ENCODE measurements around the gene SLC51B.
"Not testable (repeated sequence)": the region's sequence is repeated elsewhere in the genome, so short reads cannot be mapped to it uniquely, and the experiment has no call there.

Gene SLC51B

DNA sequence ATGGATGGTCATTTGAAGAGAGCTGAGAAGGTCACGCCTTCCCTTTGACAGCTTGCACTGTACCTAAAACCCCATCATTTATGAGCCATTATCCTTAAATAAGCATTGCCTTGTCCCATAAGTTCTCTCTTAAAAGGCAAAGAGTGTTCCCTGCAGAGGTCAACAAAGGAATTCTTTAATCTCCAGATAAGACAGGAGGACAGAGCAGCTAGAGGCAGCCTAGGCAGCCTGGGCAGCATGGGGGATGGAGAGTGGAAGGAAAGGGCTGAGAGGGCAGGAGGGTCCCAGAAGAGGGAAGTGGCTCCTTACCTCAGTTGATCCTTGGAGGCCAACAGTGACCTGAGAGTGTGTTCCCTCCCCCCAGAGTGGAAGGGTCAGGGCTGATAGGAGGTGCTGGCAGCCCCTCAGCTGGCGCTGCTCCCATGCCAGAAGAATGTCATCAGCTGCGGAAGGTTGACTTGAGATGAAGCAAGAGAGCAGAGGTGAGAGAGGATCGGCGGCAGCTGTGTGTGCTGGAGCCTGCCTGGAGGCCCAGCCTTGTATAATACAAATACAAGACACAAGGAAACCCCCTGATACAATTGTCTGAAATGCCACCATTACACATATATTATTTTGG lies 44.1 kb downstream of the SLC51B start:
- no peak overlapping the region for H3K27ac ChIP-seq (ENCODE audit: insufficient read depth, low read depth, low read length, poor library complexity, severe bottlenecking)
- no peak overlapping the region for H3K4me3 ChIP-seq (ENCODE audit: insufficient read depth, low read depth, low read length)
- peaks cover 25% of the 10 kb centered on the region for H3K27me3 ChIP-seq (ENCODE audit: control insufficient read depth, insufficient read depth, low read length, poor library complexity, severe bottlenecking)
- H3K4me1 ChIP-seq (ENCODE audit: control insufficient read depth, insufficient read depth, low read length), result peaks cover 38% of the 10 kb centered on the region
- no peaks in the 10 kb centered on the region for H3K36me3 ChIP-seq (ENCODE audit: control insufficient read depth, insufficient read depth, low read length)
- 74 to 82% methylated on average over 5 of the region's 5 CpGs for WGBS, 2 experiments
- no peaks in the 10 kb centered on the region for H3K9me3 ChIP-seq (ENCODE audit: control insufficient read depth, low read length)

- 87 to 90% methylated on average over 12 of the region's 12 CpGs for WGBS, 2 experiments
- Histone ChIP-seq H3K4me1 (ENCODE audit: control insufficient read depth, insufficient read depth, low read length) (peaks cover 22% of the 10 kb centered on the region), H3K9me3 (ENCODE audit: control insufficient read depth, low read length) (no peaks in the 10 kb centered on the region), H3K27ac (ENCODE audit: insufficient read depth, low read depth, low read length, poor library complexity, severe bottlenecking) (no peak overlapping the region), H3K4me3 (ENCODE audit: insufficient read depth, low read depth, low read length) (no peak overlapping the region), H3K27me3 (ENCODE audit: control insufficient read depth, insufficient read depth, low read length, poor library complexity, severe bottlenecking) (peaks cover under 1% of the 10 kb centered on the region), H3K36me3 (ENCODE audit: control insufficient read depth, insufficient read depth, low read length) (no peaks in the 10 kb centered on the region)
These were observed 47.0 kb downstream of the SLC51B start for GRCh38 chr15:65091946-65092770.

DNA sequence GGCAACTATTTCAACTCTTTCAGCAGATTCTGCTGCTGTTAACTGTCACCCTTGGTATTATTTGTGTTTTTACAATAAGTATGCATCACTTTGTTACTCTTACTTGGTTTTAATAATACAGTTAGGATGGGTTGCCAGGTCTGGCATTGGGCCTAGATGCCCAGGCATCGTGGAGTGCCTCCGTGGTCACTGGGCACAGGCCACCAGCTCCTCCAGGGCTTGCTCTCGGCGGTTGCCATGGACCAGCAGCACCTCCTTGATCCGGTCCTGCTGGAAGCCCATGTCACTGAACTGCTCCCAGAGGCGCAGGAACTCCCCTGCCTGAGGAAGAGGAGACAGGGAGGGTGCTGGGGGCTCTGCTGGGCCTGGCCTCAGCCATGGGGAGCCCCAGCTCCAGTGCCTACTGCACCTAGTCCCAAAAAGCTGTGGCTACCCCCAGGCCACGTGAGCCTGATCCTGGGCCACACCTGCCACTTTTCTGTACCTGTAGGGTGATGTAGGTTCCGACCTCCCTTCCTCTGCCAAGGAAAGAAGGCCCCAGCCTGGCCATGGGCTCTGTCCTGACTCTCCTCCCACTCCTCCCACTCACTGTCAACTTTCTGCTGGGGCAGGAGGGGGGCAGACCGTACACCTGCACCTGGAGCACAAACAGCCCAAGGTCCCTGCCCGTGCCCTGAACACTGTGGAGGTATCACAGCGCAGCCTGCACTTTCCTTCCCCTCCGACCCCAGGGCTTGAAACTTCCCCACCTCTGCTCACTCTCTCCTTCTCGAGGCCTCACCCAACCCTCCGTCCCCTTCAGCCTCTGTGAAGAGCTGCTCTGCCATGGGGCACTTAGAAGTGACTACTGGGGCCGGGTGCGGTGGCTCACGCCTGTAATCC lies 48.0 kb downstream of the SLC51B start:
- H3K36me3 ChIP-seq (ENCODE audit: control insufficient read depth, insufficient read depth, low read length), result no peaks in the 10 kb centered on the region
- H3K27ac ChIP-seq (ENCODE audit: insufficient read depth, low read depth, low read length, poor library complexity, severe bottlenecking), result no peak overlapping the region
- no peak overlapping the region for H3K4me3 ChIP-seq (ENCODE audit: insufficient read depth, low read depth, low read length)
- peaks cover 13% of the 10 kb centered on the region for H3K4me1 ChIP-seq (ENCODE audit: control insufficient read depth, insufficient read depth, low read length)
- WGBS, 2 experiments, result 93% methylated on average over 17 of the region's 17 CpGs
- no peaks in the 10 kb centered on the region for H3K27me3 ChIP-seq (ENCODE audit: control insufficient read depth, insufficient read depth, low read length, poor library complexity, severe bottlenecking)
- H3K9me3 ChIP-seq (ENCODE audit: control insufficient read depth, low read length), result no peaks in the 10 kb centered on the region

GRCh38 chr15:65093793-65094170 lies 48.6 kb downstream of the SLC51B start:
- not testable (repeated sequence) for H3K36me3 ChIP-seq (ENCODE audit: control insufficient read depth, insufficient read depth, low read length); H3K4me3 ChIP-seq (ENCODE audit: insufficient read depth, low read depth, low read length); H3K4me1 ChIP-seq (ENCODE audit: control insufficient read depth, insufficient read depth, low read length); H3K27ac ChIP-seq (ENCODE audit: insufficient read depth, low read depth, low read length, poor library complexity, severe bottlenecking); H3K9me3 ChIP-seq (ENCODE audit: control insufficient read depth, low read length); H3K27me3 ChIP-seq (ENCODE audit: control insufficient read depth, insufficient read depth, low read length, poor library complexity, severe bottlenecking)
- WGBS, 2 experiments, result 89 to 91% methylated on average over 13 of the region's 13 CpGs

GRCh38 chr15:65094294-65094995 lies 49.3 kb downstream of the SLC51B start:
- Histone ChIP-seq H3K9me3 (ENCODE audit: control insufficient read depth, low read length) (no peaks in the 10 kb centered on the region), H3K27me3 (ENCODE audit: control insufficient read depth, insufficient read depth, low read length, poor library complexity, severe bottlenecking) (no peaks in the 10 kb centered on the region), H3K27ac (ENCODE audit: insufficient read depth, low read depth, low read length, poor library complexity, severe bottlenecking) (no peak overlapping the region), H3K36me3 (ENCODE audit: control insufficient read depth, insufficient read depth, low read length) (no peaks in the 10 kb centered on the region), H3K4me1 (ENCODE audit: control insufficient read depth, insufficient read depth, low read length) (peaks cover 2% of the 10 kb centered on the region), H3K4me3 (ENCODE audit: insufficient read depth, low read depth, low read length) (no peak overlapping the region)
- WGBS, 2 experiments, result 94 to 95% methylated on average over 14 of the region's 14 CpGs

GRCh38 chr15:65095011-65095746 lies 50.0 kb downstream of the SLC51B start:
- 84 to 86% methylated on average over 5 of the region's 5 CpGs for WGBS, 2 experiments
- no peak overlapping the region for H3K4me3 ChIP-seq (ENCODE audit: insufficient read depth, low read depth, low read length)
- H3K27me3 ChIP-seq (ENCODE audit: control insufficient read depth, insufficient read depth, low read length, poor library complexity, severe bottlenecking), result no peaks in the 10 kb centered on the region
- no peaks in the 10 kb centered on the region for H3K36me3 ChIP-seq (ENCODE audit: control insufficient read depth, insufficient read depth, low read length)
- no peaks in the 10 kb centered on the region for H3K9me3 ChIP-seq (ENCODE audit: control insufficient read depth, low read length)
- no peaks in the 10 kb centered on the region for H3K4me1 ChIP-seq (ENCODE audit: control insufficient read depth, insufficient read depth, low read length)
- H3K27ac ChIP-seq (ENCODE audit: insufficient read depth, low read depth, low read length, poor library complexity, severe bottlenecking), result no peak overlapping the region

GRCh38 chr15:65095747-65096104 lies 50.5 kb downstream of the SLC51B start:
- Histone ChIP-seq H3K4me3 (ENCODE audit: insufficient read depth, low read depth, low read length) (no peak overlapping the region), H3K27me3 (ENCODE audit: control insufficient read depth, insufficient read depth, low read length, poor library complexity, severe bottlenecking) (no peaks in the 10 kb centered on the region), H3K4me1 (ENCODE audit: control insufficient read depth, insufficient read depth, low read length) (no peaks in the 10 kb centered on the region), H3K9me3 (ENCODE audit: control insufficient read depth, low read length) (no peaks in the 10 kb centered on the region), H3K27ac (ENCODE audit: insufficient read depth, low read depth, low read length, poor library complexity, severe bottlenecking) (no peak overlapping the region), H3K36me3 (ENCODE audit: control insufficient read depth, insufficient read depth, low read length) (no peaks in the 10 kb centered on the region)
- WGBS, 2 experiments, result 91 to 93% methylated on average over 6 of the region's 6 CpGs

DNA sequence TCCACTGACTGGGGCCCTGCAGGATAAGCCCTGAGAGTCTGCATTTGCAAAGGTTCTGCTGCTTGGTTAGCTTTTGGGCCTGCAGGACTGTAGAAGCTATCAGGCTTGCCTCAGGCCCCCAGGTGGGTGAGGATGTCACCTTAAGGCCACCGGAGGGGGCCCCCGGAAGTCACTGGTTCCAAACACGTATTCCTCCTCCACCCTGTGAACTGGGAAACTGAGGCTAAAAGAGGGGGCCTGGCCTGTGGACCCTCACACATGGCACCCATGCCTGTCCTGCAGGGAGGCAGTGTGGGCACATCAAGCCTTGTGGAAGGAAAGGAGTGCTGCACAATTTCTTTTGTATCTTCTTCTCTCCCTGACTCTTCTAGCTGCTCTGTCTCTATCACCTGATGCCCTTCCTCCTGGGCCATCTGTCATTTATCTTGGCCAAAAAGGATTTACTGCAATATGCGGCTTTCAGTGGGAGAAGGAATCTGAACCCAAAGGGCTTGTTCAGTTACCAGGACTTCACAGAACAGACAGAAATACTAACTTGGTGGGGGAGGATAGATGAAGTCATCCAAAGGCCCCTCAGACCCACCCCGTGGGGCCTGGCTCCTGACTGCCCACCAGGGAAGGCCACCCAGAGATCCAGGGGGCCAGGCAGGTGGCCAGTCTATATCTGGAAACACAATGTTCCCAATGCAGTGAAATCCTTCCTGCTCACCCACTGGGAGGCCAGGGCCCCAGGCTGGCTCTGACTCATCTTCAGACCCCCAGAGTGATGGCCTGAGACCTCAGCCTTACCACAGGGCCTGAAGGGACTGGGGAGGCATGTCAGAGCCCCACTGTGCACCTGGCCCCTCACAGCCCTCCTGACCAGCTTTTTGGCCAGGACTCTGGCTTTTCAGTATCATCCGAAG lies 51.5 kb downstream of the SLC51B start:
- H3K9me3 ChIP-seq (ENCODE audit: control insufficient read depth, low read length), result no peaks in the 10 kb centered on the region
- no peak overlapping the region for H3K27ac ChIP-seq (ENCODE audit: insufficient read depth, low read depth, low read length, poor library complexity, severe bottlenecking)
- WGBS, 2 experiments, result 92 to 94% methylated on average over 6 of the region's 6 CpGs

More for the DNA sequence above, 51.5 kb downstream of the SLC51B start:
- no peaks in the 10 kb centered on the region for H3K36me3 ChIP-seq (ENCODE audit: control insufficient read depth, insufficient read depth, low read length)
- H3K4me1 ChIP-seq (ENCODE audit: control insufficient read depth, insufficient read depth, low read length), result no peaks in the 10 kb centered on the region
- no peak overlapping the region for H3K4me3 ChIP-seq (ENCODE audit: insufficient read depth, low read depth, low read length)
- H3K27me3 ChIP-seq (ENCODE audit: control insufficient read depth, insufficient read depth, low read length, poor library complexity, severe bottlenecking), result peaks cover under 1% of the 10 kb centered on the region
